Measurements from ENCODE around the gene TIAL1.
"Not testable (repeated sequence)": the region's sequence is repeated elsewhere in the genome, so short reads cannot be mapped to it uniquely, and the experiment has no call there.

TIAL1 gene

DNA sequence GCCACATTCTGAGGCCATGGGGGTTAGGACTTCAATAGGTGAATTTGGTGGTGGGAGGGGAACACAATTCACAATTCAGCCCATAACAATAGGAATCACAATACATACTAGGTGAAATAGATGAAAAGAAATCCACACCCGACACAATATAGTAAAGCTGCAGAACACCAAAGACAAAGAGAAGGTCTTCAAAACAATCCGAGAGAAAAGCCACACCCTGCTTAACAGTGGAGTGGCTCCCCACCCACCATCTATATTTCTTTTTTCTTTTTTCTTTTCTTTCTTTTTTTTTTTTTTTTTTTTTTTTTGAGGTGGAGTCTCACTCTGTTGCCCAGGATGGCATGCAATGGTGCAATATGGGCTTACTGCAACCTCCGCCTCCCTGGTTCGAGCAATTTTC is 14.7 kb upstream of the TIAL1 start:
- no peak for DNase-seq

DNA sequence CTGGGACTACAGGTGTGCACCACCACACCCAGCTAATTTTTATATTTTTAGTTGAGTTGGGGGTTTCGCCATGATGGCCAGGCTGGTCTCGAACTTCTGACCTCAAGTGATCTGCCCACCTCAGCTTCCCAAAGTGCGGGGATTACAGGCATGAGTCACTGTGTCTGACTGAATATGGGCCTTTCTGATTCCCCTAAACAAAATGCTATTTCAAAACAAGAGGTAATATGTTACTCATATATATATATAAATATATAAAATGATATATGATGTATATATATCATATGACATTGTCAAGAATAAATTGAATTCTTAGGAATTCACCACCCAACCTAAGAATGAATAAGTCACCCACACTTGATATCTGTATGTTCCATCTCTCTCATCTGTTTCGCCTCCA is 12.8 kb upstream of the TIAL1 start:
- DNase-seq = no peak

GRCh38 chr10:119608316-119609155 is 11.8 kb upstream of the TIAL1 start:
- peak; percentile 55 for DNase-seq

- no peak for DNase-seq
Measured at GRCh38 chr10:119604468-119604867, 7.7 kb upstream of the TIAL1 start.

DNA sequence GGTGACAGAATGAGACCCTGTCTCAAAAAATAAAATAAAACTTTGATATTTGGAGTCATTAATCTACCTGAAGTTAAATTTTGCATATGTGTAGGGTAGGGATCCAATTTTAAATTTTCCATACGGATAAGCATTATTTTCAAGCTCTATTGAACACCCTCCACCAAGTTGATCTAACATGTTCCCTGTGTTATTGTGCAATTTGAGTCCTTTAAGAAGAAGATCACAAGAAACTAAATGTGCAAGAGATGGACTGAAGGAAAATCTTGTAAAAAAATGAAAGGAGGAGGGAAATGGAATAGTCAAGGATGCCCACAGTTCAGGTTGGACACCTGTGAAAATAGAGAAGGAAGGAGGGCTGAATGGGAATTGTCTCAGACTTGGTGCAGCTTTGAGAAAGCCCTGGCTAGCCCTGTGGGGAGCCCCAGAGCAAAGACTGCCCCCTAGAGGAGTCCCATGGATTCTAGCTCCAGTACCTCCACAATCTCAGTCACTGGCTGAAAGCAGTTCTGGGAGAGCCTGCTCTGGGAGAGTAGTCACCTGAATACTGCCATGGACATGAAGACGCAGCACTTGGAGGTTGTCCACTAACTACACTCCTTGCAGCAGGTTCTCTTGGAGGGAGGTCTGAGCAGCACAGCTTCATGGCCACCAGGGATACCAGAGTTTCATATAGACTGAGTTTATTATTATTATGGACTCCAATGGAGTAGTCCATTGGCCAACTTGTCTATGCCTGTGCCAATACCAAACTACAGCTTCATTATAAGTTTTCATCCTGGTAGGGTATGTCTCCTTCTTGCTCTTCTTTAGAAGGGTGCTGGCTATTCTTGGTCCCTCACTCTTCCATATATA is 5.7 kb upstream of the TIAL1 start:
- DNase-seq = peak; percentile 16

- DNase-seq = no peak
Measured at GRCh38 chr10:119598397-119598796, 1.6 kb upstream of the TIAL1 start.

DNA sequence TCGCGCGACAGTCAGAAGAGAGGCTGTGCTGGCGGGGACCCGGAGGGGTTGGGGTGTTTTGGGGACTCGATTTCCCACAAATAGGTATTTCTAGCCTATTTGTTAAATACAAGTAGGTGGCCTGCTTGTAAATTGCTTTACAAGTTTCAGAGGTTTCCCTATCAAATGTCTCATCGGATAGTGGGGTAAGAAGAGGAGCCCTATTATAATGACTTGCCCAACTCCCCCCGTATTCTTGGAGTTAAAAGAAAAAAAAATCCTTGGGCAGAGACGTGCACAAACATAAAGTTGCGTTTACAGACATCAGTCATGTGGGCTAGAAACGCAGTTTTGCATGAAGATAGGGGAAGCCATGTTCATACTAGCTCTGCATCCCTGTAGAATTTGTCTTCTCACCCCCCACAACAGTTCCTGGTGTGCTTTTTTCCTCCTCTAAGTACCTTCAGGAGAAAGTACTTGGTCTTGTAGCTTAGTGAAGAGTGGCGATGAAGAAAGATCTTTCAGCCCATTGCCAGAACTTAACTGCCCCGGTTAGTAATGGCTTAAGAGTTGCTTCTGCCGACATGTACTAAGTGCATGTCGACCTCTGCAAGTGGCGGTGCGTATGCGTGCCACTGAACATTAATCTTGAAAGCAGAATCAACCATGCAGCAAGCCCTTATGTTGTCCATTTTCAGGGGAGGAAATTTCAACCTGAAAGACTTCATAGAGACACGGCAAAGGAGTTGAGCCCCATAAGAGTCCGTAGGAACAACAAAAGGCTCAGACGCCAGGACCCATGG is 832 bp upstream of the TIAL1 start:
- no peak for DNase-seq

GRCh38 chr10:119595676-119596515 is 868 bp downstream of the TIAL1 start:
- no peak for DNase-seq

- DNase-seq = peak; percentile 34
Measured at GRCh38 chr10:119595134-119595675, 1.6 kb downstream of the TIAL1 start.

DNA sequence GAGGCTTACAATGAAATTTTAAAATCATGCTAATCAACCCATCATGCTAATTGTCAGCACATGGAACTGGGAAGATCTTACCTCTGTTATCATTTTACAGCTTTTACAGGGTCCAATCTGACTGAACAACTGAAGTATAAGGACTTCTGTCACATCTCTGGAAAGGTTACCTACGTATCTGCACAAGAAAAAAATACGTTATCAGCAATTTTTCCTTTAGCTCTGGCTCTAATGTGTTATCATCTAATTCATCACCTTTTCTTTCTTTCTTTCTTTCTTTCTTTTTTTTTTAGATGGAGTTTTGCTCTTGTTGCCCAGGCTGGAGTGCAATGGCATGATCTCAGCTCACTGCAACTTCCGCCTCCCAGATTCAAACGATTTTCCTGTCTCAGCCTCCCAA is 8.7 kb downstream of the TIAL1 start:
- no peak for DNase-seq

DNA sequence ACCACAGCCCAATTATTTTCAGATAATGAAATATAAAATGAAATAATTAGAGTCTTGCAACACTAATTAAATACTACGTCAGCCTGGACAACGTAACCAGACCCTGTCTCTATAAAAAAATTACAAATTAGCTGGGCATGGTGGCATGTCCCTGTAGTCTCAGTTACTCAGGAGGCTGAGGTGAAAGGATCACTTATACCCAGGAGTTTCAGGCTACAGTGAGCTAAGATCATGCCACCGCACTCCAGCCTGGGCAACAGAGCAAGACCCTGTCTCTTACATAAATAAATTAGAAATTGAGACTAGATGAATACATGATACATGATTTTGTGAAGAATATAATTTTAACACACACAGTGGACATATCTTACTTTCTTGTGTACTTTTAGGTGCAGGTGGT is 18.4 kb downstream of the TIAL1 start:
- no peak for DNase-seq

DNA sequence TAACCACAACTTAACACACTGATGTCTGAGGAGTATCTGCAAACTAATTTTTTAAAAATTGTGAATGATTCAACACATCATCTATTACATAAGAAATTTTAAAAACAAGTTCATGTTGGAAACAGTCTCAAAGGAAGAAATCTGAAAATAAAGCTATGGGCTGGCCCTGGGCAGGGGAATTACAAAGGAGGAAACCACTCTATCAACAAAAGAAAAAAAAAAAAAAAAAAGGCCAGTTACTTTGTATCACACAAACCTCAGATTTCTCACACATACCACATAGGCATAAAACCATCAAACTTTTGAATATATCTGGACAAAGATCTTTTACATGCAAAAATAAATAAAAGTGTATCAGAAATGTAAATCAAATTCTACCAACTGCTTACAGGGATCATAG is 20.8 kb downstream of the TIAL1 start:
- no peak for DNase-seq

- DNase-seq = no peak
Measured at GRCh38 chr10:119575506-119575905, 21.3 kb downstream of the TIAL1 start.

DNA sequence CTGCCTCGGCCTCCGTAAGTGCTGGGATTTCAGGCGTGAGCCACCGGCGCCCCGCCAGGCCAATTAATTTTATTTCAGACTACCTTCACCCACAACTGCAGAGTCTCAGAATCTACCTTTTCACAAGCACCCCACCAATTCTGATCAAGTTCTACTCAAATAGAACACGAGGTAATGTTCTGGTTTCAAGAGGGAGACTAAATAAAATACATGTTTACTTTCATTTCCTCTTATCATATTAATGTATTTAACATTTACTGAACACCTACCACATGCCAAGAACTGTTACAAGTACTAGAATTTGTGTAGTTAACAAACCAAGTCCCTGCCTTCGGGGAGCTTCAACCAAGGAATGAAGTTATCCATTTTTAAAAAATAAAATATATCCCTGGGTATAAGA is 28.8 kb downstream of the TIAL1 start:
- no peak for DNase-seq

GRCh38 chr10:119562097-119562496 is 34.7 kb downstream of the TIAL1 start:
- no peak for DNase-seq

GRCh38 chr10:119559511-119559910 is 37.3 kb downstream of the TIAL1 start:
- DNase-seq = not testable (repeated sequence)

DNA sequence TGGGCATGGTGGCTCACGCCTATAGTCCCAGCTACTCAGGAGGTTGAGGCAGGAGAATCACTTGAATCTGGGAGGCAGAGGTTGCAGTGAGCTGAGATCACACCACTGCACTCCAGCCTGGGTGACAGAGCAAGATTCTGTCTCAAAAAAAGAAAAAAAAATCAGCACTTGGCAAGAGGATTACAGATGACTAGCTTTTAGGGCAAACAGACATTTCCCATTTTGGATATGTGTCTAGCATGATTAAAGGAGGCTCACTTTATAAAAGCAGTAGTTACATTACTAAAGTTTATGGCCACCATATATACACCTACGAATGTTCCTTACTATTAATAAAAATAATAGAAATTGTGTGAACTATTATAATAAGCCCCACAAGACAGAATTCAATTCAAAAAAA is 40.7 kb downstream of the TIAL1 start:
- not testable (repeated sequence) for DNase-seq

DNA sequence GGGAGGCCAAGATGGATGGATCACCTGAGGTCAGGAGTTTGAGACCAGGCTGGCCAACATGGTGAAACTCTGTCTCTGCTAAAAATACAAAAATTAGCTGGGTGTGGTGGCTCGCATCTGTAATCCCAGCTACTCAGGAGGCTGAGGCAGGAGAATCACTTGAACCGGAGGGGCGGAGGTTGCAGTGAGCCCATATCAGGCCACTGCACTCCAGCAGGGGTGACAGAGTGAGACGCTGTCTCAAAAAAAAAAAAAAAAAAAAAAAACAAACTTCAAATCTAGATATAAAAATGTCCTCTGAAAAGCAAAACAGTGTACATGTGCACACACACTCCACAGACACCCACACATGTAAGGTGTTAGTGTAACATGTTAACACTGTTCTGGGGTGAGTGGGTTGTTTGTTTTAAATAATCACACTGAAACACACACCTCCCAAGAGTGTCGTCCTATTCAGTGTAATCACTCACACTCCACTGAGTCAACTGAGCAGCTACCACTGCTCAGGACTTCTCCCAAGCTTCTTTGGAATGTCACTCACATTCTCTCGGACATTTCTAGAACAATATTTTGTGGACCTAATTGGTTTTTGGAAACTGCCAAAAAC is 41.5 kb downstream of the TIAL1 start:
- no peak for DNase-seq

DNA sequence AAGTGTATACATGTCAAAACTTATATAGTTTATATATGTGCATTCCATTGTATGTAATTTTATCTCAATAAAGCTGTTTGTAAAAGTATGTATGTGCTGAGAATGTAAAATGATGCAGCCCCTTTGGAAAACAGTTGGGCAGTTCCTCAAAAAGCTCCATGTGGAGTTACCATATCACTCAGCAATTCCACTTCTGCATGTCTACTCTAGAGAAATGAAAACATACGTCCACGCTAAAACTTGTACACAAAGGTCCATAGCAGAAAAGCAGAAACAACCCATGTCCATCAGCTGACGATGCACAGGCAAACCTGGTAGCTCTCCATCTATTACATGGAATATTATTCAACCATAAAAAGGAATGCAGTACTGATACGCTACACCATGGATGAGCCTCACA is 45.9 kb downstream of the TIAL1 start:
- no peak for DNase-seq

DNA sequence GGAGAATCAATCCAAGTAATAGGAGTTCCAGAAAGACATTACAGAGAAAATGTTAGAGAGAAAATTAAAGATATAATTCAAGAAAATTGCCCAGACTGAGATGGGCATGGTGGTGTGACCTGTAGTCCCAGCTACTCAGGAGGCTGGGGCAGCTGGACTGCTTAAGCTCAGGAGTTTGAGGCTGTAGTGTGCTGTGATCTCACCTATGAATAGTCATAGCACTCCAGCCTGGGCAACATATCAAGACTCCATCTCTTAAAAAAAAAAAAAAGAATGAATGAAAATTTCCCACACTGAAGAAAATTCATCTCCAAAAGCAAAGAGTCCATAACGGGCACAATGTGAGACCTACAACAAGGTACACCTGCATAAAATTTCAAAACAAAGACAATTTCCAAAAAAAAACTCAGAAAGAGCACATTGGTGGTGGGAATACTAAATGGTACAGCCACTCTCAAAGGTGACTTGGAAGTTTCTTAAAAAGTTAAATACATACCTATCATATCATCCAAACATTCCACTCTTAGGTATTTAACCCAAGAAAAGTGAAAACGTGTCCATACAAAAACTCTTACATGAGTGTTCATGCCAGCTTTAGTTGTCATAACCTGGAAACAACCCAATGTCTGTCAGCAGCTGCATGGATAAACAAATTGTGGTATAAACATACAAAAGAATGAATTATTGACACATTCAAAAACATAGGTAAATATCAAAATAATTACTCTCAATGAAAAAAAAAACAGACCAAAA is 47.3 kb downstream of the TIAL1 start:
- no peak for DNase-seq

GRCh38 chr10:119546009-119546408 is 50.8 kb downstream of the TIAL1 start:
- DNase-seq = no peak

Data from NCI-H510A treated with DMSO at 0.1 percent for 48 hours (cell line).